K562 treated with DMSO at 1 percent for 48 hours (cell line): Measurements from ENCODE around the gene SLC7A8. TPM values are rescaled to one million over a fixed set of nuclear protein-coding genes. Genes with fewer than 3 reads are reported as not detected.

Experiments used
- total RNA-seq: library from RNA; unstranded; fragments of 300-600 nt; gene quantifications from 2 replicates; pipeline ENCODE4 v1.2.3, GENCODE V29; 2022; ENCODE audit warnings: low replicate concordance; ENCODE audit errors: extremely low read depth

The SLC7A8 gene
- total RNA-seq: not detected in 2 replicates

GRCh38 chr14:23183479-23183878 lies at the start of gene SLC7A8:
Gene SLC7A8 (minus strand): TSS chr14:23183660. CDS start chr14:23182914, 746 bp downstream.

GRCh38 chr14:23118506-23119362 lies 64.7 kb downstream of the SLC7A8 start, which contains the start of gene CEBPE:
Gene CEBPE (minus strand): TSS chr14:23119255. CDS start chr14:23119091, 164 bp downstream.

GRCh38 chr14:23104591-23105347 lies 78.7 kb downstream of the SLC7A8 start, which contains the start of gene CIROP:
Gene CIROP (minus strand): TSS chr14:23104989. CDS start chr14:23104920, 69 bp downstream.

GRCh38 chr14:23095196-23096108 lies 88.0 kb downstream of the SLC7A8 start, which contains the start of gene C14orf119:
Gene C14orf119 (plus strand): TSS chr14:23095505. CDS start chr14:23097659, 2,154 bp downstream.

GRCh38 chr14:23094666-23095195 lies 88.7 kb downstream of the SLC7A8 start, which contains the start of gene ACIN1:
Gene ACIN1 (minus strand): TSS chr14:23095136. CDS start chr14:23095112, 24 bp downstream.

Other genes starting within 250 kb of the SLC7A8 start
- gene HAUS4, start 226.6 kb downstream of the SLC7A8 start, total RNA-seq: not detected in 2 replicates
- not detected in 2 replicates for gene AJUBA, start 201.1 kb downstream of the SLC7A8 start, total RNA-seq
- not detected in 2 replicates for gene C14orf93, start 173.5 kb downstream of the SLC7A8 start, total RNA-seq
- not detected in 2 replicates for gene PSMB5, start 148.8 kb downstream of the SLC7A8 start, total RNA-seq
- gene PSMB11, start 141.4 kb downstream of the SLC7A8 start, total RNA-seq: not detected in 2 replicates
- gene CDH24, start 126.1 kb downstream of the SLC7A8 start, total RNA-seq: not detected in 2 replicates
- not detected in 2 replicates for gene ACIN1, start 88.5 kb downstream of the SLC7A8 start, total RNA-seq
- not detected in 2 replicates for gene C14orf119, start 88.2 kb downstream of the SLC7A8 start, total RNA-seq
- gene CIROP, start 78.7 kb downstream of the SLC7A8 start, total RNA-seq: not detected in 2 replicates
- gene CEBPE, start 64.4 kb downstream of the SLC7A8 start, total RNA-seq: not detected in 2 replicates
- gene RNF212B, start 54.3 kb upstream of the SLC7A8 start, total RNA-seq: not detected in 2 replicates
- not detected in 2 replicates for gene HOMEZ, start 102.5 kb upstream of the SLC7A8 start, total RNA-seq
- gene PPP1R3E, start 119.2 kb upstream of the SLC7A8 start, total RNA-seq: not detected in 2 replicates
- not detected in 2 replicates for gene BCL2L2, start 123.2 kb upstream of the SLC7A8 start, total RNA-seq
- gene PABPN1, start 137.8 kb upstream of the SLC7A8 start, total RNA-seq: not detected in 2 replicates
- not detected in 2 replicates for gene SLC22A17, start 169.2 kb upstream of the SLC7A8 start, total RNA-seq
- not detected in 2 replicates for gene EFS, start 181.5 kb upstream of the SLC7A8 start, total RNA-seq
- not detected in 2 replicates for gene IL25, start 189.1 kb upstream of the SLC7A8 start, total RNA-seq
- not detected in 2 replicates for gene CMTM5, start 193.4 kb upstream of the SLC7A8 start, total RNA-seq
- not detected in 2 replicates for gene MYH6, start 224.6 kb upstream of the SLC7A8 start, total RNA-seq